Measurements from ENCODE around the gene PCCA. TPM values are rescaled to one million over a fixed set of nuclear protein-coding genes. Genes with fewer than 3 reads are reported as not detected.

The PCCA gene
- total RNA-seq, 1 donor from 2014 or later: 66.8 TPM

- no peak for TF ChIP-seq CTCF (IDR thresholded peaks at IDR 0.05; ENCODE audit: partially characterized antibody, unreplicated experiment)
- H3K9me3 Mint-ChIP-seq (ENCODE audit: unreplicated experiment): no peaks in the 10 kb centered on the region
- H3K4me1 Mint-ChIP-seq (ENCODE audit: low read depth, unreplicated experiment): peaks cover 7% of the 10 kb centered on the region
- H3K36me3 Mint-ChIP-seq (ENCODE audit: unreplicated experiment): no peaks in the 10 kb centered on the region
- H3K4me3 Mint-ChIP-seq (ENCODE audit: unreplicated experiment): no peak overlapping the region
- no peaks in the 10 kb centered on the region for H3K27me3 Mint-ChIP-seq (ENCODE audit: unreplicated experiment)
- DNase-seq: no peak
- no peak overlapping the region for H3K27ac Mint-ChIP-seq (ENCODE audit: unreplicated experiment)
Measured at GRCh38 chr13:100392709-100393630, 304.1 kb downstream of the PCCA start.

- Mint-ChIP-seq H3K4me1 (ENCODE audit: low read depth, unreplicated experiment) (peaks cover 7% of the 10 kb centered on the region), H3K27ac (ENCODE audit: unreplicated experiment) (peak overlapping the region; percentile 37), H3K36me3 (ENCODE audit: unreplicated experiment) (no peaks in the 10 kb centered on the region), H3K4me3 (ENCODE audit: unreplicated experiment) (no peak overlapping the region), H3K27me3 (ENCODE audit: unreplicated experiment) (no peaks in the 10 kb centered on the region), H3K9me3 (ENCODE audit: unreplicated experiment) (no peaks in the 10 kb centered on the region)
- TF ChIP-seq CTCF (IDR thresholded peaks at IDR 0.05; ENCODE audit: partially characterized antibody, unreplicated experiment): no peak
- DNase-seq: no peak
Measured at GRCh38 chr13:100394005-100394695, 305.3 kb downstream of the PCCA start.

GRCh38 chr13:100395698-100396373 is 306.9 kb downstream of the PCCA start:
- Mint-ChIP-seq H3K27me3 (ENCODE audit: unreplicated experiment) (no peaks in the 10 kb centered on the region), H3K27ac (ENCODE audit: unreplicated experiment) (no peak overlapping the region), H3K9me3 (ENCODE audit: unreplicated experiment) (no peaks in the 10 kb centered on the region), H3K4me3 (ENCODE audit: unreplicated experiment) (no peak overlapping the region), H3K4me1 (ENCODE audit: low read depth, unreplicated experiment) (peaks cover 7% of the 10 kb centered on the region), H3K36me3 (ENCODE audit: unreplicated experiment) (no peaks in the 10 kb centered on the region)
- DNase-seq: no peak
- TF ChIP-seq CTCF (IDR thresholded peaks at IDR 0.05; ENCODE audit: partially characterized antibody, unreplicated experiment): no peak

- no peaks in the 10 kb centered on the region for H3K27me3 Mint-ChIP-seq (ENCODE audit: unreplicated experiment)
Measured at GRCh38 chr13:100396776-100397175, 307.9 kb downstream of the PCCA start.

More at GRCh38 chr13:100396776-100397175, 307.9 kb downstream of the PCCA start:
- Mint-ChIP-seq H3K27ac (ENCODE audit: unreplicated experiment) (no peak overlapping the region), H3K36me3 (ENCODE audit: unreplicated experiment) (no peaks in the 10 kb centered on the region), H3K4me1 (ENCODE audit: low read depth, unreplicated experiment) (peaks cover 7% of the 10 kb centered on the region), H3K9me3 (ENCODE audit: unreplicated experiment) (no peaks in the 10 kb centered on the region), H3K4me3 (ENCODE audit: unreplicated experiment) (no peak overlapping the region)
- TF ChIP-seq CTCF (IDR thresholded peaks at IDR 0.05; ENCODE audit: partially characterized antibody, unreplicated experiment): no peak
- DNase-seq: no peak

All from glutamatergic neuron (in vitro differentiated cells).